Liver (tissue), 9 donors: ENCODE data around the gene LGR5. TPM values are rescaled to one million over a fixed set of nuclear protein-coding genes. Genes with fewer than 3 reads are reported as not detected.

Experiments
- DNase-seq: peaks from one replicate; pipeline ENCODE4 v3.0.0-alpha.2; 2017; ENCODE audit warnings: low spot score
- H3K27ac ChIP-seq, 2 donors: one replicate each; pipeline ENCODE4 v1.7.0; 2013; ENCODE audit warnings: inconsistent platforms in 2 of 2, low read length in 2 of 2, control low read depth in 1 of 2, low read depth in 1 of 2, mild to moderate bottlenecking in 1 of 2
- H3K27me3 ChIP-seq, 4 donors: one replicate each; pipeline versions ENCODE4 v1.6.1 to v1.7.0; 2013; ENCODE audit warnings: low read length in 3 of 4, inconsistent platforms in 1 of 4, mild to moderate bottlenecking in 1 of 4, moderate library complexity in 1 of 4; ENCODE audit not compliant: control insufficient read depth in 4 of 4, insufficient read depth in 4 of 4
- H3K36me3 ChIP-seq, 4 donors: one replicate each; pipeline versions ENCODE4 v1.6.1 to v1.7.0; 2013; ENCODE audit warnings: low read length in 3 of 4, mild to moderate bottlenecking in 3 of 4, low read depth in 1 of 4, moderate library complexity in 1 of 4; ENCODE audit not compliant: control insufficient read depth in 4 of 4, insufficient read depth in 3 of 4
- H3K4me1 ChIP-seq, 4 donors: one replicate each; pipeline versions ENCODE4 v1.6.1 to v1.7.0; 2013; ENCODE audit warnings: low read length in 3 of 4, mild to moderate bottlenecking in 3 of 4, moderate library complexity in 1 of 4; ENCODE audit not compliant: control insufficient read depth in 4 of 4, insufficient read depth in 4 of 4
- H3K4me3 ChIP-seq, 3 donors: one replicate each; pipeline versions ENCODE4 v1.6.1 to v1.7.0; 2013; ENCODE audit warnings: low read length in 3 of 3, control low read depth in 1 of 3, low read depth in 1 of 3, mild to moderate bottlenecking in 1 of 3
- H3K9ac ChIP-seq, 2 donors: one replicate each; pipeline ENCODE4 v1.7.0; 2013; ENCODE audit warnings: low read length in 2 of 2, mild to moderate bottlenecking in 2 of 2, moderate library complexity in 2 of 2, control low read depth in 1 of 2, low read depth in 1 of 2
- H3K9me3 ChIP-seq, 4 donors: one replicate each; pipeline versions ENCODE4 v1.6.1 to v1.7.0; 2013; ENCODE audit warnings: low read length in 3 of 4; ENCODE audit not compliant: control insufficient read depth in 4 of 4
- ATF3 ChIP-seq: IDR thresholded peaks from 2 replicates; pipeline ENCODE4 v1.6.1; 2016; ENCODE audit warnings: antibody characterized with exemption
- EGR1 ChIP-seq, 2 donors: IDR thresholded peaks; 2 replicates each; pipeline ENCODE4 v1.6.1; 2016 to 2018; ENCODE audit warnings: antibody characterized with exemption in 2 of 2, low read depth in 2 of 2
- FOXA2 ChIP-seq: IDR thresholded peaks from 2 replicates; pipeline ENCODE4 v1.6.1; 2016; ENCODE audit warnings: antibody characterized with exemption
- GABPA ChIP-seq, 2 donors: IDR thresholded peaks in 1 of 2; conservative IDR thresholded peaks in 1 of 2; 2 replicates each; pipeline ENCODE4 v1.6.1; 2016; ENCODE audit warnings: antibody characterized with exemption in 2 of 2, mild to moderate bottlenecking in 1 of 2, moderate library complexity in 1 of 2
- HNF4A ChIP-seq, 2 donors: conservative IDR thresholded peaks; 2 replicates each; pipeline ENCODE4 v1.6.1; 2016; ENCODE audit warnings: antibody characterized with exemption in 2 of 2, mild to moderate bottlenecking in 2 of 2
- HNF4G ChIP-seq: IDR thresholded peaks from 2 replicates; pipeline ENCODE4 v1.6.1; 2016; ENCODE audit warnings: antibody characterized with exemption
- JUND ChIP-seq, 2 donors: IDR thresholded peaks; 2 replicates each; pipeline ENCODE4 v1.6.1; 2016; ENCODE audit warnings: antibody characterized with exemption in 2 of 2
- NR2F2 ChIP-seq: IDR thresholded peaks from 2 replicates; pipeline ENCODE4 v1.6.1; 2016; ENCODE audit warnings: antibody characterized with exemption
- RAD21 ChIP-seq, 2 donors: IDR thresholded peaks; 2 replicates each; pipeline ENCODE4 v1.6.1; 2016; ENCODE audit warnings: antibody characterized with exemption in 2 of 2, mild to moderate bottlenecking in 2 of 2
- RXRA ChIP-seq, 2 donors: IDR thresholded peaks; 2 replicates each; pipeline ENCODE4 v1.6.1; 2017 to 2018; ENCODE audit warnings: antibody characterized with exemption in 2 of 2, mild to moderate bottlenecking in 1 of 2
- TAF1 ChIP-seq: conservative IDR thresholded peaks from 2 replicates; pipeline ENCODE4 v1.6.1; 2016; ENCODE audit warnings: antibody characterized with exemption, mild to moderate bottlenecking
- YY1 ChIP-seq: IDR thresholded peaks from 2 replicates; pipeline ENCODE4 v1.6.1; 2016; ENCODE audit warnings: antibody characterized with exemption, mild to moderate bottlenecking
- WGBS: extraction: QIAGEN DNeasy Blood & Tissue Kit; methylation state at CpG from one replicate; pipeline ENCODE4 v1.1.7; 2013; 5-methylcytosine and 5-hydroxymethylcytosine counted together
- polyA plus RNA-seq, 2 donors: library from polyadenylated mRNA; stranded (reverse) in 1 of 2; unstranded in 1 of 2; fragments of 200-250 nt in 1 of 2; fragments of >200 nt in 1 of 2; fragmentation: Nextera tagmentation in 1 of 2; extraction: Ambion mirVana in 1 of 2; gene quantifications; one replicate each; pipeline versions ENCODE4 v1.2.1 to v1.2.3, GENCODE V29; 2013 to 2015
- total RNA-seq, 2 donors: library from RNA; depleted of rRNA; stranded (reverse); fragments of >200 nt; gene quantifications; one replicate each; pipeline ENCODE4 v1.2.3, GENCODE V29; 2014
- TF ChIP-seq, protein P1 (sequence below): IDR thresholded peaks from 2 replicates; pipeline ENCODE4 v1.6.1; 2016; ENCODE audit warnings: antibody characterized with exemption
- TF ChIP-seq, protein P2 (sequence below): fragments of 150-350 bp; IDR thresholded peaks from 2 replicates; pipeline ENCODE4 v1.5.1; 2017; ENCODE audit warnings: improper control_type of control experiment, low read depth, low read length; ENCODE audit not compliant: missing input control
- TF ChIP-seq, protein P3 (sequence below): IDR thresholded peaks from 2 replicates; pipeline ENCODE4 v1.6.1; 2016; ENCODE audit warnings: antibody characterized with exemption
- donor health status: healthy.
- donor health status: healthy.
- donor health status: healthy.
- donor health status: healthy.
- donor health status: healthy.

LGR5 gene
- total and polyA plus RNA-seq, 4 donors, result 0.17 to 0.99 (median 0.82) TPM

- Histone ChIP-seq H3K27ac (no peak overlapping the region), H3K9me3 (no peaks in the 10 kb centered on the region), H3K4me3 (no peak overlapping the region), H3K27me3 (no peaks in the 10 kb centered on the region), H3K9ac (no peak overlapping the region), H3K36me3 (no peaks in the 10 kb centered on the region), H3K4me1 (no peaks in the 10 kb centered on the region)
- TF ChIP-seq, protein P1, sequence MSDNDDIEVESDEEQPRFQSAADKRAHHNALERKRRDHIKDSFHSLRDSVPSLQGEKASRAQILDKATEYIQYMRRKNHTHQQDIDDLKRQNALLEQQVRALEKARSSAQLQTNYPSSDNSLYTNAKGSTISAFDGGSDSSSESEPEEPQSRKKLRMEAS, result no peak
- no peak for TF ChIP-seq ATF3
- TF ChIP-seq TAF1, result no peak
- TF ChIP-seq, protein P2, sequence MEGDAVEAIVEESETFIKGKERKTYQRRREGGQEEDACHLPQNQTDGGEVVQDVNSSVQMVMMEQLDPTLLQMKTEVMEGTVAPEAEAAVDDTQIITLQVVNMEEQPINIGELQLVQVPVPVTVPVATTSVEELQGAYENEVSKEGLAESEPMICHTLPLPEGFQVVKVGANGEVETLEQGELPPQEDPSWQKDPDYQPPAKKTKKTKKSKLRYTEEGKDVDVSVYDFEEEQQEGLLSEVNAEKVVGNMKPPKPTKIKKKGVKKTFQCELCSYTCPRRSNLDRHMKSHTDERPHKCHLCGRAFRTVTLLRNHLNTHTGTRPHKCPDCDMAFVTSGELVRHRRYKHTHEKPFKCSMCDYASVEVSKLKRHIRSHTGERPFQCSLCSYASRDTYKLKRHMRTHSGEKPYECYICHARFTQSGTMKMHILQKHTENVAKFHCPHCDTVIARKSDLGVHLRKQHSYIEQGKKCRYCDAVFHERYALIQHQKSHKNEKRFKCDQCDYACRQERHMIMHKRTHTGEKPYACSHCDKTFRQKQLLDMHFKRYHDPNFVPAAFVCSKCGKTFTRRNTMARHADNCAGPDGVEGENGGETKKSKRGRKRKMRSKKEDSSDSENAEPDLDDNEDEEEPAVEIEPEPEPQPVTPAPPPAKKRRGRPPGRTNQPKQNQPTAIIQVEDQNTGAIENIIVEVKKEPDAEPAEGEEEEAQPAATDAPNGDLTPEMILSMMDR, result no peak
- no peak for TF ChIP-seq RAD21 (IDR thresholded peaks at IDR 0.05)
- no peak for TF ChIP-seq JUND (IDR thresholded peaks at IDR 0.05)
- no peak for TF ChIP-seq YY1
- TF ChIP-seq NR2F2, result no peak
- TF ChIP-seq HNF4G, result no peak
- DNase-seq, result no peak
- 81% methylated on average over 3 of the region's 3 CpGs for WGBS
Measured at GRCh38 chr12:71581206-71581605, 141.6 kb downstream of the LGR5 start.

DNA sequence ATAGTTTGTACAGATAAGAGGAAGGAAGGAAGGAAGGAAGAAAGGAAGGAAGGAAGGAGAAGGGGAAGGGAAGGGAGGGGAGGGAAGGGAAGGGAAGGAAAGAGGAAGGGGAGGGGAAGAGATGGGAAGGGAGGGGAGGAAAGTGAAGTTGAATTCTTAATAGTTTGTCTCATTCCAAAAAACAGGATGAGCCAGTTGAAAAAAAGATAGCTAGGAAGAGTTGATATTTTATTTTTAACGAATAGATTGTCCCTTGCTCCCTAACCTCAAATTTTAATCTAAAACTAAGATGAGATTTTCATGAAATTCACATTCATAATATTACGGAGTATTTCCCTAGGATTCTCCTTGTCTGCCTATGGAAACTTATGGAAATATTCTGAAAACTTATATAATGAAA, 143.3 kb downstream of the LGR5 start:
- H3K4me1 ChIP-seq, result peaks cover 0 to 1% (median 0%) of the 10 kb centered on the region in 4 donors
- no peak overlapping the region for H3K4me3 ChIP-seq
- no peak overlapping the region for H3K9ac ChIP-seq
- no peaks in the 10 kb centered on the region for H3K27me3 ChIP-seq
- TF ChIP-seq, protein P1, result no peak
- TF ChIP-seq RXRA (IDR thresholded peaks at IDR 0.05), result no peak
- no peak for TF ChIP-seq RAD21 (IDR thresholded peaks at IDR 0.05)
- no peak for TF ChIP-seq EGR1 (IDR thresholded peaks at IDR 0.05; ENCODE audit: low read depth in 2 of 2)
- no peak for TF ChIP-seq HNF4A (conservative IDR thresholded peaks at IDR 0.05)
- TF ChIP-seq, protein P3, sequence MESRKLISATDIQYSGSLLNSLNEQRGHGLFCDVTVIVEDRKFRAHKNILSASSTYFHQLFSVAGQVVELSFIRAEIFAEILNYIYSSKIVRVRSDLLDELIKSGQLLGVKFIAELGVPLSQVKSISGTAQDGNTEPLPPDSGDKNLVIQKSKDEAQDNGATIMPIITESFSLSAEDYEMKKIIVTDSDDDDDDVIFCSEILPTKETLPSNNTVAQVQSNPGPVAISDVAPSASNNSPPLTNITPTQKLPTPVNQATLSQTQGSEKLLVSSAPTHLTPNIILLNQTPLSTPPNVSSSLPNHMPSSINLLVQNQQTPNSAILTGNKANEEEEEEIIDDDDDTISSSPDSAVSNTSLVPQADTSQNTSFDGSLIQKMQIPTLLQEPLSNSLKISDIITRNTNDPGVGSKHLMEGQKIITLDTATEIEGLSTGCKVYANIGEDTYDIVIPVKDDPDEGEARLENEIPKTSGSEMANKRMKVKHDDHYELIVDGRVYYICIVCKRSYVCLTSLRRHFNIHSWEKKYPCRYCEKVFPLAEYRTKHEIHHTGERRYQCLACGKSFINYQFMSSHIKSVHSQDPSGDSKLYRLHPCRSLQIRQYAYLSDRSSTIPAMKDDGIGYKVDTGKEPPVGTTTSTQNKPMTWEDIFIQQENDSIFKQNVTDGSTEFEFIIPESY, result no peak
- no peak for TF ChIP-seq FOXA2
- no peak for TF ChIP-seq GABPA (IDR thresholded peaks at IDR 0.05 in 1 of 2, conservative IDR thresholded peaks at IDR 0.05 in 1 of 2)
- TF ChIP-seq, protein P2, result no peak
- no peak for TF ChIP-seq HNF4G
- H3K9me3 ChIP-seq, result no peaks in the 10 kb centered on the region
- no peaks in the 10 kb centered on the region for H3K36me3 ChIP-seq
- DNase-seq, result no peak
- 87% methylated on average over 2 of the region's 2 CpGs for WGBS
- H3K27ac ChIP-seq, result no peak overlapping the region
